ENCODE results near the gene SBNO1. TPM values are rescaled to one million over a fixed set of nuclear protein-coding genes. Genes with fewer than 3 reads are reported as not detected.

SBNO1 gene
- total RNA-seq, 4 donors from 2014 or later, result 26.7 to 31.8 (median 29.9) TPM

GRCh38 chr12:123363390-123363739, 1.3 kb downstream of the SBNO1 start:
- H3K27ac ChIP-seq (replicated peaks in 1 of 4), result peak overlapping the region; percentile 90 to 97 (median 94)
- no peaks in the 10 kb centered on the region for H3K27me3 ChIP-seq
- 3% methylated on average over 9 of the region's 9 CpGs for WGBS
- intact Hi-C loops (cut with DNase I), result loop anchor here (5.0 kb wide), 1 partner anchor 219 kb away; the partner anchor contains the start of gene TMED2
- no peak for DNase-seq (ENCODE audit: extremely low spot score)
- peak overlapping the region; percentile 87 to 97 (median 91) for H3K4me3 ChIP-seq
- TF ChIP-seq, protein P1, sequence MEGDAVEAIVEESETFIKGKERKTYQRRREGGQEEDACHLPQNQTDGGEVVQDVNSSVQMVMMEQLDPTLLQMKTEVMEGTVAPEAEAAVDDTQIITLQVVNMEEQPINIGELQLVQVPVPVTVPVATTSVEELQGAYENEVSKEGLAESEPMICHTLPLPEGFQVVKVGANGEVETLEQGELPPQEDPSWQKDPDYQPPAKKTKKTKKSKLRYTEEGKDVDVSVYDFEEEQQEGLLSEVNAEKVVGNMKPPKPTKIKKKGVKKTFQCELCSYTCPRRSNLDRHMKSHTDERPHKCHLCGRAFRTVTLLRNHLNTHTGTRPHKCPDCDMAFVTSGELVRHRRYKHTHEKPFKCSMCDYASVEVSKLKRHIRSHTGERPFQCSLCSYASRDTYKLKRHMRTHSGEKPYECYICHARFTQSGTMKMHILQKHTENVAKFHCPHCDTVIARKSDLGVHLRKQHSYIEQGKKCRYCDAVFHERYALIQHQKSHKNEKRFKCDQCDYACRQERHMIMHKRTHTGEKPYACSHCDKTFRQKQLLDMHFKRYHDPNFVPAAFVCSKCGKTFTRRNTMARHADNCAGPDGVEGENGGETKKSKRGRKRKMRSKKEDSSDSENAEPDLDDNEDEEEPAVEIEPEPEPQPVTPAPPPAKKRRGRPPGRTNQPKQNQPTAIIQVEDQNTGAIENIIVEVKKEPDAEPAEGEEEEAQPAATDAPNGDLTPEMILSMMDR (IDR thresholded peaks at IDR 0.05), result no peak
- no peak for TF ChIP-seq POLR2A (IDR thresholded peaks at IDR 0.05; ENCODE audit: low read depth)
- TF ChIP-seq EP300 (IDR thresholded peaks at IDR 0.05), result no peak
- H3K4me1 ChIP-seq, result peaks cover 24 to 59% (median 42%) of the 10 kb centered on the region in 4 donors
- H3K36me3 ChIP-seq, result peaks cover 0 to 7% (median 3%) of the 10 kb centered on the region in 4 donors
- no peaks in the 10 kb centered on the region for H3K9me3 ChIP-seq

DNA sequence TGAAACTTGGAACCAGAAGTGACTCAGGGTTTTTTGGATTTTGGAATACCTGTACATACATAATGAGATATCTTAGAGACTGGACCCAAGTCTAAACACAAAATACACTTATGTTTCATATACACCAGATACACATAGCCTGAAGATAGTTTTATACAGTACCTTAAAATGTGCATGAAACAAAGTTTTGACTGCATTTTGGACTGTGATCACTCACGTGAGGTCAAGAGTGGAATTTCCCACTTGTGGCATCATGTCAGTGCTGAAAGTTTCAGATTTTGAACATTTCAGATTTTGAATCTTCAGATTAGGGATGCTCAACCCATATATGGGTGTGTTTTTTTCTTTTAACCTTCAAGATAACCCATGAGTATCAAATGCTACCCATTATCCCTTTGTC, 6.6 kb downstream of the SBNO1 start:
- H3K4me1 ChIP-seq, result peaks cover 15 to 80% (median 67%) of the 10 kb centered on the region in 4 donors
- peaks cover 0 to 13% (median 3%) of the 10 kb centered on the region in 4 donors for H3K36me3 ChIP-seq
- intact Hi-C loops (cut with DNase I), result no loop called here
- no peaks in the 10 kb centered on the region for H3K27me3 ChIP-seq
- no peak for TF ChIP-seq POLR2A (IDR thresholded peaks at IDR 0.05; ENCODE audit: low read depth)
- no peak for TF ChIP-seq POLR2AphosphoS5 (IDR thresholded peaks at IDR 0.05)
- TF ChIP-seq, protein P1 (IDR thresholded peaks at IDR 0.05), result no peak
- TF ChIP-seq EP300 (IDR thresholded peaks at IDR 0.05), result no peak
- 67% methylated on average over 1 of the region's 1 CpG for WGBS
- H3K4me3 ChIP-seq, result no peak overlapping the region
- no peak overlapping the region for H3K27ac ChIP-seq (replicated peaks in 1 of 4)
- H3K9me3 ChIP-seq, result no peaks in the 10 kb centered on the region
- DNase-seq (ENCODE audit: extremely low spot score), result no peak

- WGBS, result 79% methylated on average over 7 of the region's 7 CpGs
- H3K36me3 ChIP-seq, result peaks cover 0 to 13% (median 3%) of the 10 kb centered on the region in 4 donors
- TF ChIP-seq, protein P1 (IDR thresholded peaks at IDR 0.05), result no peak
- TF ChIP-seq POLR2AphosphoS5 (IDR thresholded peaks at IDR 0.05), result no peak
- TF ChIP-seq POLR2A (IDR thresholded peaks at IDR 0.05; ENCODE audit: low read depth), result no peak
- no peak for TF ChIP-seq EP300 (IDR thresholded peaks at IDR 0.05)
- H3K27ac ChIP-seq (replicated peaks in 1 of 4), result no peak overlapping the region
- no peaks in the 10 kb centered on the region for H3K9me3 ChIP-seq
- H3K4me3 ChIP-seq, result no peak overlapping the region
- intact Hi-C loops (cut with DNase I), result no loop called here
- DNase-seq (ENCODE audit: extremely low spot score), result no peak
- peaks cover 10 to 73% (median 59%) of the 10 kb centered on the region in 4 donors for H3K4me1 ChIP-seq
- H3K27me3 ChIP-seq, result no peaks in the 10 kb centered on the region
Measured at GRCh38 chr12:123356159-123356670, 8.4 kb downstream of the SBNO1 start.

DNA sequence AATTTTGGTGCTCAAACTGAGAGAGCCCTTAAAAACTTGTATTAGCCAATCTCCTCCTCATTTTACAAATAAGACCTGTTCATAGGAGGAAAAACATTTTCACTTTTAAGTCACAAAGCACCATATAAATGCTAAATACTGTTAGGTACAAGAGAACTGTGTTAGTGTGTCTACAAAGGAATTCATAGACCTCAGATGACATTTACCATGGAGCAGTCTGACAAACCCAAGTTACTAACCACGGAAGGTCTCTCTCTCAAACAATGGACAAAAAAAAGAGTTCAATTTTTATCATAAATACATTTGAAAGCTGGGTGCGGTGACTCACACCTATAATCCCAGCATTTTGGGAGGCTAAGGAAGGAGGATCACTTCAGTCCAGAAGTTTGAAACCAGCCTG, 10.0 kb downstream of the SBNO1 start:
- peaks cover 0 to 12% (median 6%) of the 10 kb centered on the region in 4 donors for H3K36me3 ChIP-seq
- intact Hi-C loops (cut with DNase I), result no loop called here
- no peaks in the 10 kb centered on the region for H3K27me3 ChIP-seq
- TF ChIP-seq POLR2A (IDR thresholded peaks at IDR 0.05; ENCODE audit: low read depth) (no peak), POLR2AphosphoS5 (IDR thresholded peaks at IDR 0.05) (no peak), EP300 (IDR thresholded peaks at IDR 0.05) (no peak)
- TF ChIP-seq, protein P1 (IDR thresholded peaks at IDR 0.05), result no peak
- peaks cover 7 to 61% (median 51%) of the 10 kb centered on the region in 4 donors for H3K4me1 ChIP-seq
- H3K9me3 ChIP-seq, result no peaks in the 10 kb centered on the region
- H3K27ac ChIP-seq (replicated peaks in 1 of 4), result no peak overlapping the region
- DNase-seq (ENCODE audit: extremely low spot score), result no peak
- WGBS, result 75% methylated on average over 2 of the region's 2 CpGs
- no peak overlapping the region for H3K4me3 ChIP-seq

GRCh38 chr12:123351349-123351748, 13.3 kb downstream of the SBNO1 start:
- no peak overlapping the region for H3K27ac ChIP-seq (replicated peaks in 1 of 4)
- peaks cover 16 to 45% (median 33%) of the 10 kb centered on the region in 4 donors for H3K36me3 ChIP-seq
- no peak for DNase-seq (ENCODE audit: extremely low spot score)
- WGBS, result 100% methylated on average over 2 of the region's 2 CpGs
- intact Hi-C loops (cut with DNase I), result no loop called here
- H3K9me3 ChIP-seq, result no peaks in the 10 kb centered on the region
- H3K27me3 ChIP-seq, result no peaks in the 10 kb centered on the region
- TF ChIP-seq, protein P1 (IDR thresholded peaks at IDR 0.05), result no peak
- no peak for TF ChIP-seq EP300 (IDR thresholded peaks at IDR 0.05)
- no peak for TF ChIP-seq POLR2AphosphoS5 (IDR thresholded peaks at IDR 0.05)
- TF ChIP-seq POLR2A (IDR thresholded peaks at IDR 0.05; ENCODE audit: low read depth), result no peak
- no peak overlapping the region for H3K4me3 ChIP-seq
- H3K4me1 ChIP-seq, result peaks cover 3 to 48% (median 30%) of the 10 kb centered on the region in 4 donors
